Esophagus (tissue), 2 donors: Measurements from ENCODE around the gene GSTA5. TPM values are rescaled to one million over a fixed set of nuclear protein-coding genes. Genes with fewer than 3 reads are reported as not detected.
"Not testable (repeated sequence)": the region's sequence is repeated elsewhere in the genome, so short reads cannot be mapped to it uniquely, and the experiment has no call there.

Source experiments
- H3K27ac ChIP-seq, 2 donors: one replicate each; pipeline ENCODE4 v1.5.1; 2013; ENCODE audit warnings: low read depth in 2 of 2, mild to moderate bottlenecking in 2 of 2, inconsistent platforms in 1 of 2, low read length in 1 of 2, moderate library complexity in 1 of 2
- H3K27me3 ChIP-seq, 2 donors: one replicate each; pipeline ENCODE4 v1.6.1; 2013; ENCODE audit warnings: low read length in 2 of 2, control low read depth in 1 of 2, mild to moderate bottlenecking in 1 of 2; ENCODE audit not compliant: insufficient read depth in 2 of 2, control insufficient read depth in 1 of 2
- H3K36me3 ChIP-seq, 2 donors: one replicate each; pipeline ENCODE4 v1.6.1; 2013; ENCODE audit warnings: low read length in 1 of 2; ENCODE audit not compliant: control insufficient read depth in 2 of 2, insufficient read depth in 2 of 2
- H3K4me1 ChIP-seq, 2 donors: one replicate each; pipeline ENCODE4 v1.6.1; 2013; ENCODE audit warnings: low read length in 1 of 2; ENCODE audit not compliant: control insufficient read depth in 2 of 2, insufficient read depth in 2 of 2
- H3K4me3 ChIP-seq, 2 donors: one replicate each; pipeline ENCODE4 v1.5.1; 2013; ENCODE audit warnings: low read length in 2 of 2, mild to moderate bottlenecking in 2 of 2, low read depth in 1 of 2, moderate library complexity in 1 of 2
- H3K9me3 ChIP-seq, 2 donors: one replicate each; pipeline ENCODE4 v1.6.1; 2013; ENCODE audit warnings: mild to moderate bottlenecking in 2 of 2, low read depth in 1 of 2, low read length in 1 of 2, moderate library complexity in 1 of 2; ENCODE audit not compliant: control insufficient read depth in 2 of 2, insufficient read depth in 1 of 2
- WGBS, 2 donors: extraction: QIAGEN DNeasy Blood & Tissue Kit; methylation state at CpG; one replicate each; pipeline ENCODE4 v1.1.7; 2013; 5-methylcytosine and 5-hydroxymethylcytosine counted together
- polyA plus RNA-seq, 2 donors: library from polyadenylated mRNA; stranded (reverse); fragments of 200-250 nt; gene quantifications; one replicate each; pipeline ENCODE4 v1.2.3, GENCODE V29; 2013
- donor health status: healthy with polysubstance abuse.
- donor health status: Bipolar disorder and iron deficiency.

Gene GSTA5
- polyA plus RNA-seq, 2 donors: not detected

DNA sequence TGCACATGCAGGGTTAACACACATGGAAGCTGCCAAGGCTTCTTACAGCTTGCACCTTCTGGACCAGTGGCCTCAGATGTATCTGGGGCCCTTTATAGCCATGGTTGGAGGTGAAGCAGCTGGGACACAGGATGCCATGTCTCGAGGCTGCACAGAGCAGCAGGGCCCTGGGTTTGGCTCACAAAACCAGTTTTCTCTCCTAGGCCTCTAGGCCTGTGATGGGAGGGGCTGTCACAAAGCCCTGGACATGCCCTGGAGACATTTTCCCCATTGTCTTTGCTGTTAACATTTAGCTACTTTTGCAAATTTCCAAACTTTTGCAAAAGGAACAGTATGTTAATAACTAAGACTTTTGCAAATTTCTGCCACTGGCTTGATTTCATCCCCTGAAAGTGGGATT lies 18.8 kb downstream of the GSTA5 start:
- 58 to 62% methylated on average over 1 of the region's 1 CpG for WGBS, 2 donors
- no peaks in the 10 kb centered on the region for H3K36me3 ChIP-seq
- H3K4me1 ChIP-seq: no peaks in the 10 kb centered on the region
- H3K9me3 ChIP-seq: no peaks in the 10 kb centered on the region
- H3K27me3 ChIP-seq: no peaks in the 10 kb centered on the region
- no peak overlapping the region for H3K27ac ChIP-seq
- no peak overlapping the region for H3K4me3 ChIP-seq

DNA sequence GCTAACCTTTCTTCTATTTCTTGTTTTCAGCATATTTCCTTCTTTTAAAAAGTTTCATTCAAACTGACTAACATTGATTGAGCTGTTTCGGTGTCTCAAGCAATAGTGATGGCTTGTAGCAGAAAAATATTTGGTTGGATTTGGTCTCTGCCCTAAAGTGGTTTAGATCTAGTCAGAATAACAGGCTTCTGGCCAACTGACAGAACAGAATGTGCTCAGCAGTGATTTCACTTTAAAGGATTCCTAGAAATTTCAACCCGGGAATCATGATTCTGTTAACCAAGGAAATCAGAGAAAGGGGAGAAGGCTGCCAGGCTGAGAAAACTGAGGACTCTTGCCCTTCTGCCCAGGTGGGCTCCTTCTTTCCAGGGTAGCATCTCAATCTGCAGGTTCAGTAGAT lies 20.4 kb downstream of the GSTA5 start:
- Histone ChIP-seq H3K4me3 (no peak overlapping the region), H3K4me1 (no peaks in the 10 kb centered on the region), H3K9me3 (no peaks in the 10 kb centered on the region), H3K27ac (no peak overlapping the region), H3K36me3 (no peaks in the 10 kb centered on the region), H3K27me3 (no peaks in the 10 kb centered on the region)
- WGBS, 2 donors: 61 to 73% methylated on average over 2 of the region's 2 CpGs

DNA sequence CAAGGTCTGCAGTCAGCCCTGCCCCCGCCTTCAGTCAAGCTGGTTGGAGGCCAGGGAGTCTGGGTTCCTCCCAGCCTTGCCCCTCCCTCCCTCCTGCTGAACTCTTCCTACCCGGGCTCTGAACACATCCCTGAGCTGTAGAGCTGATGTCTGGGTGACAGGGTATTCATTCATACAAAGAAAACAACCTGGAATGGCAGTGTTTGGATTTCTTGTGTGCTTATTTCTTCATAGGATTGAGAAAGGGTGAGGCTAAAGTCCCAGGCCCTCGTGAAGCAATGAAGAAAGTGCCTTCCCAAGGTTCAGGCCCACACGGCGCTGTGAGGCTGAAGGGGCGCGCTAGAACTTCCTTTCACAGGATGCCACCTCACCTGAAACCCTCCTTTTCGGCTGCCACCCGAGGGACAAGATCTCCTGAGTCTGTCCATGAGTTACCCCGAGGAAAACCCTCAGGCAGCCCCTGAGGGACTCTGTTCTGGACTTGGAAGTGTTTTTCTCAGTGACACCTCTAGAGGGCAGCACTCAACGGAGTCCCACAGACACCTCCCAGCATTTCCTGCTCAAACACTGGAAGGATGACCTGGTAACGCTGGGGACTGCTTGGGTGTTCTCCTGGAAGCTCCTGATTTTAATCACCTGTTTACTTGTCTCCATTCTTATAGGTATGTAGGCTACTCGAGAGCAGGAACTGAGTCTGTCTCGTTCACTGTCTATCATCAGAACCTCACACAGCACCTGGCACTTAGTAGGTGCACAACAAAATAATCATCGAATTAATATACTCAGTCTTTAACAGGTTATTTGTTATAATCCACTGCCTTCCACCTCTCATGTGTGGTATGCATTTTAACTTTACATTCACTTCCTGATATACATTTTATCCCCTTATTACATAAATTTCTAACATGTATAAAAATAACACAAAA lies 25.2 kb downstream of the GSTA5 start:
- H3K27ac ChIP-seq: no peak overlapping the region
- no peaks in the 10 kb centered on the region for H3K4me1 ChIP-seq
- 39% methylated on average over 15 of the region's 15 CpGs for WGBS, 2 donors
- no peaks in the 10 kb centered on the region for H3K9me3 ChIP-seq
- no peaks in the 10 kb centered on the region for H3K36me3 ChIP-seq
- no peak overlapping the region for H3K4me3 ChIP-seq
- no peaks in the 10 kb centered on the region for H3K27me3 ChIP-seq

- 63 to 75% methylated on average over 3 of the region's 3 CpGs for WGBS, 2 donors
- H3K36me3 ChIP-seq, H3K4me3 ChIP-seq, H3K27ac ChIP-seq, H3K9me3 ChIP-seq, H3K27me3 ChIP-seq, H3K4me1 ChIP-seq: not testable (repeated sequence)
Observed at GRCh38 chr6:52814545-52814944, 26.1 kb downstream of the GSTA5 start.

- H3K4me1 ChIP-seq, H3K4me3 ChIP-seq, H3K27me3 ChIP-seq, H3K27ac ChIP-seq, H3K36me3 ChIP-seq, H3K9me3 ChIP-seq: not testable (repeated sequence)
- WGBS, 2 donors: 73 to 83% methylated on average over 4 of the region's 4 CpGs
Observed at GRCh38 chr6:52809777-52810176, 30.8 kb downstream of the GSTA5 start.

GRCh38 chr6:52808660-52809059 lies 32.0 kb downstream of the GSTA5 start:
- H3K27me3 ChIP-seq: no peaks in the 10 kb centered on the region
- WGBS, 2 donors: 87 to 92% methylated on average over 5 of the region's 5 CpGs
- no peaks in the 10 kb centered on the region for H3K36me3 ChIP-seq
- no peaks in the 10 kb centered on the region for H3K4me1 ChIP-seq
- no peak overlapping the region for H3K27ac ChIP-seq
- no peaks in the 10 kb centered on the region for H3K9me3 ChIP-seq
- no peak overlapping the region for H3K4me3 ChIP-seq

- H3K27me3 ChIP-seq, H3K4me3 ChIP-seq, H3K36me3 ChIP-seq, H3K9me3 ChIP-seq, H3K4me1 ChIP-seq, H3K27ac ChIP-seq: not testable (repeated sequence)
- 50 to 62% methylated on average over 5 of the region's 5 CpGs for WGBS, 2 donors
Observed at GRCh38 chr6:52803668-52804255, 36.9 kb downstream of the GSTA5 start, which contains the start of gene GSTA1. GSTA1 (minus strand) TSS chr6:52803816; CDS start chr6:52799267, 4,549 bp downstream.

DNA sequence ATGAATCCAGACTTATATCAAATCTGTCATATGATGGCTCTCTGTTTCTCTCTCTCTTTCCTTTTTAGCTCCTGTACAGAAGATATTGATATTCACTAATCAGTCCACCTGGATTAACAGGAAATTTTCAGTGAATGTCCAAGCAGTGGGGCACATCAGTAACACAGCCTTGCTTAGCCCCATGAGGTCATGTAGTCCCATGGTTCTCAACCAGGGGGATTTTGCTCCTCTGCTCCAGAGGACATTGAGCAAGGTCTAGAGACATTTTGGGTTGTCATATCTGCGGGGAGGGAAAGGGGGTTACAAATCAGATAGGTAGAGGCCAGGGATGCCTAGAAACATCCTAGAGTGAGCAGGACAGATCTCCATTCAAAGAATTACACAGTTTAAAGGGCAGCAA lies 37.8 kb downstream of the GSTA5 start:
- H3K36me3 ChIP-seq: no peaks in the 10 kb centered on the region
- no peak overlapping the region for H3K27ac ChIP-seq
- WGBS, 2 donors: 64 to 91% methylated on average over 1 of the region's 1 CpG

GRCh38 chr6:52801188-52801841 lies 39.3 kb downstream of the GSTA5 start:
- H3K27me3 ChIP-seq: no peaks in the 10 kb centered on the region
- no peaks in the 10 kb centered on the region for H3K9me3 ChIP-seq
- no peak overlapping the region for H3K4me3 ChIP-seq
- no peaks in the 10 kb centered on the region for H3K36me3 ChIP-seq
- 67 to 78% methylated on average over 2 of the region's 2 CpGs for WGBS, 2 donors
- no peaks in the 10 kb centered on the region for H3K4me1 ChIP-seq
- H3K27ac ChIP-seq: no peak overlapping the region

More for the DNA sequence above, 37.8 kb downstream of the GSTA5 start:
- Histone ChIP-seq H3K4me1 (no peaks in the 10 kb centered on the region), H3K4me3 (no peak overlapping the region), H3K9me3 (no peaks in the 10 kb centered on the region), H3K27me3 (no peaks in the 10 kb centered on the region)
